Kidney capillary endothelial cell (primary cell): ENCODE data around the gene DES.
"Not testable (repeated sequence)": the region's sequence is repeated elsewhere in the genome, so short reads cannot be mapped to it uniquely, and the experiment has no call there.

Source experiments
- DNase-seq: peaks from one replicate; pipeline ENCODE4 v3.0.0-alpha.2; 2018; ENCODE audit warnings: low spot score

DES gene

DNA sequence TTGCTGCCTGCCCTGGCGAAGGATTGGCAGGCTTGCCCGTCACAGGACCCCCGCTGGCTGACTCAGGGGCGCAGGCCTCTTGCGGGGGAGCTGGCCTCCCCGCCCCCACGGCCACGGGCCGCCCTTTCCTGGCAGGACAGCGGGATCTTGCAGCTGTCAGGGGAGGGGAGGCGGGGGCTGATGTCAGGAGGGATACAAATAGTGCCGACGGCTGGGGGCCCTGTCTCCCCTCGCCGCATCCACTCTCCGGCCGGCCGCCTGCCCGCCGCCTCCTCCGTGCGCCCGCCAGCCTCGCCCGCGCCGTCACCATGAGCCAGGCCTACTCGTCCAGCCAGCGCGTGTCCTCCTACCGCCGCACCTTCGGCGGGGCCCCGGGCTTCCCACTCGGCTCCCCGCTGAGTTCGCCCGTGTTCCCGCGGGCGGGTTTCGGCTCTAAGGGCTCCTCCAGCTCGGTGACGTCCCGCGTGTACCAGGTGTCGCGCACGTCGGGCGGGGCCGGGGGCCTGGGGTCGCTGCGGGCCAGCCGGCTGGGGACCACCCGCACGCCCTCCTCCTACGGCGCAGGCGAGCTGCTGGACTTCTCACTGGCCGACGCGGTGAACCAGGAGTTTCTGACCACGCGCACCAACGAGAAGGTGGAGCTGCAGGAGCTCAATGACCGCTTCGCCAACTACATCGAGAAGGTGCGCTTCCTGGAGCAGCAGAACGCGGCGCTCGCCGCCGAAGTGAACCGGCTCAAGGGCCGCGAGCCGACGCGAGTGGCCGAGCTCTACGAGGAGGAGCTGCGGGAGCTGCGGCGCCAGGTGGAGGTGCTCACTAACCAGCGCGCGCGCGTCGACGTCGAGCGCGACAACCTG lies at the start of gene DES:
DES (plus strand) TSS at position 223 of the 857 bp plus-strand sequence; CDS start at position 309, 86 bp downstream.
- no peak for DNase-seq

DNA sequence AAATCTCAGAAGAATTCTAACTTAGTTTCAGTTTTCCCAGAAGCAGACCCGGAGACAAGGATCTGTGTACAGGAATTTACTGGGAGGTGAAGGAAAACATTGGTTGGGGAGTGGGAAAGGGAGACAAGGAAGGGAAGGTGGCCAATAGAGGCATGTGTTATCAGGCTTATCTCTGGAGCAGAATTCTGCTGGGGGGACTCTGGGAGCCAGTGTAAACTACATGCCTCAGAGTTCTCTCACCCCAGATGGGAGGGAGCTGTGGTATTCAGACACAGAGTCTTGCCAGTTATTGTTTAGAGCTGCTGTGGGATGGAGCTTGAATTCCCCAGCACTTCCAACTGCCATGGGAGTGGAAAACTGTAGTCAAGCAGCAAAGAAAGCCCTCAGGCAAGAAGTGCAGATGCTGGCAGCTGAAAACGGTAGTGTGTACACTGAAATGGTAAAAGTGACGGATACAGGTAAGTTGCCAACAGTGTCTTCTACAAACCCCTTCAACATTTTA lies 49.4 kb upstream of the DES start:
- no peak for DNase-seq

DNA sequence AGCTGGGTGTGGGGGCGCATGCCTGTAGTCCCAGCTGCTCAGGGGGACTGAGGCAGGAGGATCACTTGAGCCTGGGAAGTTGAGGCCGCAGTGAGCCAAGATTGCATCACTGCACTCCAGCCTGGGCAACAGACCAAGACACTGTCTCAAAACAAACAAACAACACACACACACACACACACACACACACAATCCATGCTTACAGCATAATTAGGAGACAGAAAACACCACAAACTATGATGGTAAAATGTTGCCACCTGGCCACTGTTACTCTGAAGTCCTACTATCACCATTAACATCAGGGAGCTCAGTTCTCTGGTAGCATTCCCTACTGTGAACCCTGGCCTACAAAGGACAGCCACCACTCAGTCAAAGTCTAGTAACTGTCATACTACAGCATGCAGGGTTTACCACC lies 48.7 kb upstream of the DES start:
- DNase-seq, result no peak

DNA sequence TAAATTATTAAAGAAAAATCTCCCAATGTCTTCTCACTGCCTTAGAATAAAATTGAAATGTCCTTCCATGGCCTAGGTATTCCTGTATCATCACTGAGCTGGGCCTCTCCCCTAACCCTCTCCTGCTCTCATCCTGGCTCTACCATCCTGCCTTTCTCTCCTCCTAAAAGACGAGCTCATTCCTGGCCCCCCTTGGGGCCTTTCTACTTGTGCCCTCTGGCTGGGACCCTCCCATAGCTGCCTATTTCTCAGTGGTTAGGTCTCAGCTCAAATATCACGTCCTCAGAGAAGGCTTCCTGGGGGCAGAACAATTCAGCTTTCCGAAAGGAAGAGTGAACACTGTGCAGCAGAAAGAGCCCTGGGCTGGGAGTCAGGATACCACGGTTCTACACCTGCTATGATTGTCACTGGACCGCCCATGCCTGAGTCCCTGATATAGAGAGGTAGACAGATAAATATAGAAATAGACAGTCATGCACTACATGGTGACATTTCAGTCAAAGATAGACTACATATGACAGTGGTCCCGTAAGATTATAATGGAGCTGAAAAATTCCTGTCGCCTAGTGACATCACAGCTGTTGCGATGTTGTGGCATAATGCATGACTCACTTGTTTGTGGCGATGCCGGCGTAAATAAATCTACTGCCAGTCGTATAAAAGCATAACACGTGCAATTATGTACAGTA lies 39.9 kb upstream of the DES start:
- no peak for DNase-seq

DNA sequence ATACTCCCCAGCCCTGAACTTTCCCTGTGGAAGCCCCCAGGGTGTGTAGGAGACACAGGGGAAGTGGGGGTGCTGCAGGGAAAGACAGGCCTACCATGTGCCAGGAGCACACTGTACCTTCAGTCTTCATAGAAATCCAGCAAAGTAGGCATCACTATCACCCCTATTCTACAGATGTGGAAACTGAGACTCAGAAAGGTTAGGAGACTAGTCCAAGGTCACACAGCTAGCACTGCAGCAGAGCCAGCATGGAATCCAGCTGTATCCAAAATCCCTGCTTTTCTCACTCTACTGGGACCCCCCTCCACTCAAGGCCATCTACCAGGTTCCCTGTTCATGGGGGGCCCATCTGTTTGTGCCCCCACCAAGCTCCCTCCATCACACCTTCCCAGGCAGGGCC lies 37.3 kb upstream of the DES start:
- no peak for DNase-seq

DNA sequence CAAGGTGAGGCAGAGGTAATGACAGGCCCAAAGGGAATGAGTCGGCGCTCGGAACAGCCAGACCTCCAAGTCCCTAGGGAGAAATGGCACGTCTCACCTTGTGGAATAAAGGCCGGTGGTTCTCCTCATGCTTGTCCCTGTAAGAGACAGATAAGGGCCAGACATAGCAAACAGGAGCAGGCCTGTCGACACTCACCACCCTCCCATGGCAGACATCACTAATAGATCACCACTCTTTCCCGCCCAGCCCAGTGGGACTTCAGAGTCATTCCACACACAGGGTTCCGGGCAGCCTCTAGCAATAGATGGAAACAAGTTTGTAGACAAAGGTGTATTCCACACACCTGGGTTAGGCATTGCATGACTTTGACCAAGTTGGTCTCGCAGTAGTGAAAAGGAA lies 36.7 kb upstream of the DES start:
- DNase-seq, result no peak

DNA sequence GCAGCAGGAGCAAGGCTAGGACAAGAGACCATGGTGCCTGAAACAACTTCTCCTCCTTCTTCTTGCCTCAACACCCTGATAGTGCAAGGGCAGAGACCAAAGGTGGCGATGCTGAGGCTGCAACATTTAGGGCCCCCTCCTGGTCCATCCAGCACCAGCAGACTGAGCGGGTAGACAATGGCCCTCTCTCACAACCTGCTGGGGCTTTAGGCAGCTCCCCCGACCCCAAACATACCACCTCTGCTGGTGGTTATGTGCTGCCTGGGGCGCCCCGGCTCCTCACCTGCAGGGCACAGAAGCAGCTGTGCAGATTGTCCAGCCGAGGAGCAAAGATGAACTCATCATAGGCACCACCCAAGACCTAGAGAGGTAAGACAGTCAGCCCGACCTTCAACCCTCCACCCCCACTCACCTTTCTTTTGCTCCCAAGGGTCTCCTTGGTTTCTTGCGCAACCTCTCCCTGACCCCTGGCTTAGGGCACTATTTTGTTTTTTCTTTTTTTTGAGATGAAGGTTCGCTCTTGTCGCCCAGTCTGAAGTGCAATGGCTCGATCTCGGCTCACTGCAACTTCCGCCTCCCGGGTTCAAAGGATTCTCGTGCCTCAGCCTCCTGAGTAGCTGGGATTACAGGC lies 34.0 kb upstream of the DES start:
- DNase-seq, result no peak

DNA sequence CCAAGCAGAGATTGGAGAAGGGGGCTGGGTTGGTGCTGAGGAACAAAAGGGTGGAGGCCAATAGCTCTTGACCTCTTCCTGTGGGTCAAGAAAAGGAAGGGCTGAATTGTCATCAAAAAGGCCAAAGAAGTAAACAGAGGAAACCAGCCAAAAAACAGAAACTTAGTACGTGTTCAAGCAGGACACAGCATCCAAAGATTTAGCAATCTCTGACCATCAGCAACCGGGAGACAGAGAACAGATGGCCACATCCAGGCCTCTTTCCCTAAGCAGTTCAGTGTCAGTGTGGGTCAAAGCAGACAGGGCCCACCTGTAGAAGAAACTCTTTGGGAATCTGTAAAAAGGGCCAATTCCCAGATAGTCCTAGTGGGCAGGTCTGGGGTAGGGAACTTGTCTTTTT lies 33.3 kb upstream of the DES start:
- no peak for DNase-seq

DNA sequence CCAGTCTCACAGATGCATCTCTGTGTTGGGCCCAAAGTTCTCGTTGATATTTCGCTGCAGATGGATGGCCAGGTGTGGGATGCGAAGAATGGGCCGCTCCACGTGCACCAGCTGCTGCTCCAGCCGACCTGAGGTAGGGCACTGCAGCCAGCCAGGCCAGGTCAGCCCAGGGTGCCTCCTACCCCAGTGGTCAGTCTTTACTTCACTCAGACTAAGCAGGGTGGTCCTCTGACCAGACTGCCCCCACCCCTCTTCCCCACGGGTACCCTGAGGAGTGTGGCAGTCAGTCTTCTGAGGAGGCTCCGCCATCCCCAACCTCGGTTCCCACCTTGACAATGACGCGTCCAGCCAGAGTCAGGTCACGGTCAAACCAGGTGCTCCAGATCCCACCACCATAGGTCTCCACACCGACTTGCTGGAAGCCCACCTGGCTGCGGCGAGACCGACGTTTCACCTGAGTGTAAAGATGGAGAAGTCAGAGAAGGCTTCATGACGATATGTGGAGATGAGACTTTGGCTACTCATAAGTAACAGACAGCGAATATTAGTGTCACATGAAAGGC lies 32.1 kb upstream of the DES start:
- DNase-seq, result no peak

DNA sequence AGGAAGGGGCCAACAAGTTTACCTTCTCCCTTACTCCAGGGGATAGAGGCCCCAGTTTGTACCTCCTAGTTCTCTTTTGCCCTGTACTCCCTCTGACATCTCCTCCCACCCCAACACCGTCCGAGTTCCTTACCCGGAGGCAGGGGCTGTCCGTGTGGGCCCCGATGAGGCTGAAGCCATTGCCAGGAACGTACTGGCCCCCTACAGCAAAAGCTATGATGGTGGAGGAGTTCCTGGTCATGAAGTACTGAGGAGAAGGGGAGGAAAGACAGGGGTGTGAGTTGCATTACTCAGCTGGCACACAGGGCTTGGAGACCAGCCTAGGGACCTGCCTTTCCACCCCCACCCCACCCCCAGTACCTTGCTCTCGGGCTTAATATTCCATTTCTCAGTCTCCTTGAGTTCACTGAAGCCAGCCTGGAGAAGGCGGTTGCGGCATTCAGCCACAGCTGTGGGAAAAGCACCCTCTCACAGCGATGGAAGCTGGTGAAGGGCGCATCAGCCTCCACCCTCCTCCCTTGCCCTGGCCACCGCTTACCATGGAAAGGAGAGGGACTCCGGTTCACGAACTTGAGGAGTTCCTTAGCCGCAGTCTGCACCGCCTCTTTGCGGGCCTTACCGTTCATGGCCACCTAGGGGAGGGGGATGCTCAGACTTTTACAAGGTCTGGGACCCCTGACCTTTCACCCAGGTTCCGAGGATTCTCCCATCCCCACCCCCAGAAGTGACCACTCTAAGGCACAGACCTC lies 31.5 kb upstream of the DES start:
- no peak for DNase-seq

DNA sequence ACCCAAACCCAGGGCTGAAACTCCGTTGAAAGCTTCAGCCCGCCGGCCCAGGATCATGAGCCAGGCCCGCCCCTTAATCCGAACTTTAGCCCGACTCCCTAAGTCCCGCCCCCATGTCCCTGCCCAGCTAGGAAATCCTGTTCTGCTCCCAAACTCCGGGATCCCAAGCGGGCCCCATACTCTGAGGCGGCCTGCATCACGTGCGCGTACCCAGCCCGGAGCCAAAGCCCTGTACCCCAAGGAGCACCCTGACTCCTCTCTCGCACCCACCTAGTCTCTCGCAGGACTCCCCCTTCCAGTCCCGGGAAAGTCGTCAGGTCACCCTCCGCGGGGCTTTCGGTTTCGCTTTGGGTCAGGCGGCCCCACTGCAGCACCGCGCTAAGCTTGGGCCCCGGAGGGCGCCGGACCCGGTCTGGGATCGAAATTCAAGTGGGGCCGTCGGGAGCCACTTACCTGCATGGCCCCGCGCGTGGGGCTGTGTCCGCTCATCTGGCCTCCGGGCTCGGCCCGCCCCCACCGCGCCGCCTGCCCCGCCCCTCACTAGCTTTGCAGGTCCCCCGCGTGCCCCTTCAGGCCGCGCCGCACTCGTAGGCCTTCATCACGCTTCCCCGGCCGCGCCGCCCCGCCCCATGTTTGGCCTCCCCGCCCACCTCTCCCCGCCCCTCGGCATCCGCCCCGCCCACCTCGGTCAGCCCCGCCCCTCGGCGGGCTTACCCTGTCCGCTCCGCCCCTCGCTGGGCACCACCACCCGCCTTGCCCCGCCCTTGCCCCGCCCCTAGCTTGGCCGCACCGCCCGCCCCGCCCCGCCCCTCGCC lies 30.7 kb upstream of the DES start, which contains the start of gene DNPEP:
DNPEP (minus strand) TSS at position 607 of the 815 bp plus-strand sequence; CDS start at position 489, 118 bp downstream.
- peak; percentile 83 for DNase-seq

DNA sequence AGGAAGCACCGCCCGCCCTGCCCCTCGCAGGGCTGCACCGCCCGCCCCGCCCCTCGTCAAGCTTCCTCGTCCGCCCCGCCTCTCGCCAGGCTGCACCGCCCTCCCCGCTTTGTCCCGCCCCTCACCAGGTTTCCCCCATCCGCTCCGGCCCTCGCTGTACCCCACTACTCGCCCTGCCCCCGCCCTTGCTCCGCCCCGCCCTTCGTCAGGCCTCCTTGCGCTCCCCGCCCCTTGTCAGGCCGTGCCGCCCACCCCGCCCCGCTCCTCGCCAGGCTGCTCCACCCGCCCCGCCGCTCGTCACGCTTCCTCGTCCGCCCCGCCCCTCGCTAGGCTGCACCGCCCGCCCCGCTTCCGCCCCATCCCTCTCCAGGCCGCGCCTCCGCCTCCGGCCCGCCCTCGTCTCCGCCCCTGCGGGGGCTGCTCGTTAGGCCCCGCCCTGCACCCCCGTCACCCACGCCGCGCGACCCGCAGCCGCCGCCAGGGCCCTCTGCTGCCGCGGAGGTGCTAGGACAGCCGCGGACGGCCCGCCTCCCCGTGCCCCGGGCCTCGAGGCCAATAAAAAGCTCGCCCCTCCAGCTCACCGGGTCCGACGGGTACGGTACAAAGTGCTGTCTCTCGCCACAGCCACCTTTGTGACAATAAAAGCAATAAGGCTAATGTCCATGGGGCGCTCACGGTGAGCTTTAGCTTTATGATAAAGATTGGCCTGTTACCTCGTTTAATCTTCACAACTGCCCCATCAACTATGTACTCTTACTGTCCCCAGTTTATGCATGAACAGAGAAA lies 29.9 kb upstream of the DES start:
- peak; percentile 86 for DNase-seq

DNA sequence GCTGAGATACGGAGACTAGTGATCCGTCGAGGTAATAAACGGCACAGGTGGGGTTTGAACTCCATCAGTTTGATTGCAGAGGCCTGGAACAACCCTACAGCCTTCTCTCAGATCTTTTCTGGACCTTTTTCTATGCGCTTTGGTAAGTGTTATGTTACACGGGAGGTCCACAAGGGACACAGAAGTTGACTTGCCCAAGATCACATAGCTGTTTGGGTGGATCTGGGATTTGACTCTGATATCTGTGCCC lies 29.3 kb upstream of the DES start:
- DNase-seq, result no peak

DNA sequence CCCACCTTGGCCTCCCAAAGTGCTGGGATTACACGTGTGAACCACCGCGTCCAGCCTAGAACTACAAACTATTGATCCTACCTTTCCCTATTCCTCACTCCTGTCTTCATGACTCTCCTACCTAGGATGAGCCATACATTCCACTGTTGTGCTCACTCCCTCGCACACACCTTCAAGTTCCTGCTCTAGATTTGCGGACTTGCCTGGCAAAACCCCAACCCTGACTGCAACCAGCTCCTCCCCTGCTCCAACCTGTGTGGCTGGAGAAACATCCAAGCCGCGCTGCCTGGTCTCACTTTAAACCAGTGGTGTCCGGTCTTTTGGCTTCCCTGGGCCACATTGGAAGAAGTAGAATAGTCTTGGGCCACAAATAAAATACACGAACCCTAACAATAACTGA lies 25.4 kb upstream of the DES start:
- DNase-seq, result no peak

DNA sequence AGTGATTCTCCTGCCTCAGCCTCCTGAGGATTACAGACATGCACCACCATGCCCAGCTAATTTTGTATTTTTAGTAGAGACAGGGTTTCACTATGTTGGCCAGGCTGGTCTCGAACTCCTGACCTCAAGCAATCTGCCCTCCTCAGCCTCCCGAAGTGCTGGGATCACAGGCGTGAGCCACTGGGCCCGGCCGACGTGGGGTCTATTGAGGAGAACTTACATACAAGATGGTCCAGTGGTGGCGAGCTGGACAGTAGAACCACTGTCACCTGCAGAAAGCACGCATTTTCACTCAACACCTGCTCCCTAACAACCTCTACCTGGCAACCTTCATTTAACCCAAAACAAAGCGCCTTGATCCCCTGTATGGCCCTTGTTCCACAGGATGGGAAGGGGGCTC lies 23.1 kb upstream of the DES start:
- not testable (repeated sequence) for DNase-seq

DNA sequence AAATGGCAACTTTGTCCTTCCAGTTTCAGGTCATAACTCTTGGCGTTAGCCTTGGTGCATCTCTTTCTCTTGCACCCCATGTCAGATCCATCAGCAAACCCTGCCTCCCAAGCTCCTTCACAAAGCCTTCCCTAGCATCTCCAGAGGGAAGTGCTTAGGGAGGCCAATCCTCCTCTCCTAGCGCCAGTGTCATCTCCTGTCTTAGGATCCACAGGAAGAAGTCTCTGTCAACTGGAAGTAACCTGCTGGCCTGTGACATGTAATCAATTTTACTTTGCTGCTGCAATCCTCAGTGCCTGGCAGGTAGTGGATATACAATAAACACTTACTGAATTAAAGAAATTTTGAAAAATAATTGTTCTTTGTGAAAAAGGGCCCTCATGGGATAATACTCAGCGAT lies 22.6 kb upstream of the DES start:
- DNase-seq, result no peak

DNA sequence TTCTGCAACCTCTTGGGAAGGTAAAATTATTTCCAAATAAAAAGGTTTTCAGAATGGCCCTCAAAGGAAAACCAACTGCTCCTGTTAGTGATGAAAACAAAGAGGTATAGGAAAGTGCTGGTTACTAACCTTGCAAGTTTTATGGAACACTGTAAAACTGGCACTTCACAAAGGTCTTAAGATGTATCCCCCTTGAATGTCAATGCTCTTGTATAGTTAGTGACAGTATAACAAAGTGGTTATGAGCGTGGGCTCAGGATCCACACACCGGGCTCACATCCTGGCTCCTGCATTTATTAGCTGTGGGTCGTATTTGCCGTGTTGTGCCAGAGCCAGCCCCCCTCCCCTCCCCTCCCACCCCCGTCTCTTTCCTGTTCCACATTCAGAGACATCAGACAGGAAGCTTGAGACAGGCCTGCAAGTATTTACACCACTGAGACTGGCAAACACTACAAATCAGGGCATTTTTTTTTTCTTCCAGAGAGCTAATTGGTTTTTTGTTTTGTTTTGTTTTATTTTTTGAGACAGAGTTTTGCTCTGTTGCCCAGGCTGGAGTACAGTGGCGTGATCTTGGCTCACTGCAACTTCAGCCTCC lies 21.2 kb upstream of the DES start:
- DNase-seq, result no peak

DNA sequence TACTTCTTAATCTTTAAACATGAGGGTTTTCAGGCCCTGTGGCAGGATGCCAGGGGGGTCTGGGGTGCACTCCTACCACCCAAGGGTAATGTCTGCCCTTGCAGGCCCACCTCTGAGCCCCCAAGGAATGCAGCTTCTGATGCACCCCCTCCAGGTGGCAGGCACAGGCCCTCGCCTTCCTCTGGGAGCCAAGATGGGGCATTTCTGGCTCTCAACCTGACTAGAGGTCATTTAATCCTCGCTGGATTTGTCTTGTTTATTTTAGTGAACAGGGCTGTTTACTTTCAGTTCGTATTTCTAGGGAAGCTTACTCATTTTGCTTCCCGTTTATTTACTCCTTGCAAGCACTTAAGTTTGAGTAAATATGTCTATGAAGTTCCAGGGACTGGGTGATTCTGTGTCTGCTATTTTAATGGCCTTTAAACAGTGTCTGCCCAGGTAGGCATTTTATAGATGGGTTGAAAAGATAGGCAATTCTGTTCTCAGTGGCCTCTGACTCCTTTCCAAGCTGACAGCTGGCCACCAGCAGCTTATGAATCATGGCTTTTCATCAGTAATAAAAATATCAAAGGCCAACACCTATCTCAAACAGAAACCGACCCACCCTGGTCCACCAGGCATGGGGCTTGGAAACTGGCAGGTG lies 19.3 kb upstream of the DES start:
- DNase-seq, result no peak

DNA sequence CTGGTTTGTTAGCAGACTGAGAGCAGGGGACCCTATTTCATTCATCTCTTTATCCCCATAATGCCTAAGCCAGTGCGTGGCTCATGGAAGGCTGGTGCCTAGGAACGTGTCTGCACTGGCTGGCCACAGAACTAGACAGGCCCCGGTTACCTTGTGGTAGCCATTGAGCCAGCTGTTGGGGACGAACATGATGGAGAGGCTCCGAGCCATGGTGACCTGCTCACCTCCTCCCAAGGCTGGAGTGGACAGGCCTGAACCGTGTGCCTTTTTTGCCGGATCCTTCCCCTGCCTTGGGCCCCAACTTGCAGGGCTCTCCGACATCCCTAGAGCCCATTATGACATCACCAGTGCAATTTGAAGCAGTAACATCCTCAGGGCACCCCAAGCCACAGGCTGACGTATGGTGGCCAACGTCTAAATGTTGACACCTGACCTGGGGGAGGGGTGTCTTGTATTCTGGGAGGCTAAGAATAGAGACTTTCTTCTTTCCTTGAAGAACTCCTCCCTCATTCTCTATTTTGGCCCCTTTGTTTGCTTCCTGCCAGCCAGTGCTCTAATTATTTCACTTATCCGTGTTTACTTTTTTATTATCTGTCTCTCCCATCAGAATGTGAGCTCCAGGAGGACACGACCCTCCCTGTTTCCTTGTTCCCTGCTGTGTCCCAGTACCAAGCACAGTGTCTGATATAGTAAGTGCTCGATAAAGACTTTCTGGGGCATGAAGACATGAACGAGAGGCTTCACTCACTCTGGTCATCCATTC lies 18.3 kb upstream of the DES start:
- DNase-seq, result no peak
